DND-41 (cell line): ENCODE measurements around the gene RAI1.

ENCODE experiments used
- CTCF ChIP-seq: IDR thresholded peaks from 2 replicates; pipeline ENCODE4 v1.5.1; 2012; ENCODE audit warnings: borderline replicate concordance, low read length, moderate library complexity, mild to moderate bottlenecking; ENCODE audit not compliant: poor library complexity, severe bottlenecking; ENCODE audit errors: extremely low read depth
- EZH2 ChIP-seq: IDR thresholded peaks from 3 replicates; pipeline ENCODE4 v1.6.1; 2012; ENCODE audit warnings: borderline replicate concordance, low read depth, mild to moderate bottlenecking, moderate library complexity, low read length, inconsistent platforms; ENCODE audit not compliant: severe bottlenecking

GRCh38 chr17:17752089-17752820 lies 71.0 kb downstream of the RAI1 start:
- TF ChIP-seq CTCF (peak; percentile 59), EZH2 (no peak)
